NCI-H2107 treated with DMSO at 0.1 percent for 48 hours (cell line): ENCODE results near the gene E4F1.

Experiments used
- DNase-seq: peaks from one replicate; lab custom pipeline; 2025; ENCODE audit not compliant: unreplicated experiment; lab: John Stamatoyannopoulos, UW

Gene E4F1

GRCh38 chr16:2206420-2206779, 17.0 kb upstream of the E4F1 start:
- DNase-seq = no peak

GRCh38 chr16:2206780-2207433, 16.5 kb upstream of the E4F1 start:
- peak; percentile 19 for DNase-seq

- DNase-seq = no peak
Observed at GRCh38 chr16:2207872-2208271, 15.5 kb upstream of the E4F1 start.

GRCh38 chr16:2208308-2208707, 15.1 kb upstream of the E4F1 start:
- peak; percentile 70 for DNase-seq

- DNase-seq = no peak
Observed at GRCh38 chr16:2208772-2209171, 14.6 kb upstream of the E4F1 start.

- no peak for DNase-seq
Observed at GRCh38 chr16:2209258-2210008, 14.0 kb upstream of the E4F1 start.

- DNase-seq = no peak
Observed at GRCh38 chr16:2210009-2210332, 13.4 kb upstream of the E4F1 start.

- DNase-seq = no peak
Observed at GRCh38 chr16:2210386-2211365, 12.7 kb upstream of the E4F1 start, which contains the start of gene BRICD5. BRICD5 (minus strand) TSS chr16:2210863; CDS start chr16:2210833, 30 bp downstream.

GRCh38 chr16:2211923-2212347, 11.5 kb upstream of the E4F1 start:
- no peak for DNase-seq

- no peak for DNase-seq
Observed at GRCh38 chr16:2212362-2213324, 10.7 kb upstream of the E4F1 start.

- no peak for DNase-seq
Observed at GRCh38 chr16:2213817-2214718, 9.3 kb upstream of the E4F1 start.

- DNase-seq = no peak
Observed at GRCh38 chr16:2214719-2214968, 8.7 kb upstream of the E4F1 start, which contains the start of gene PGP. PGP (minus strand) TSS chr16:2214840; CDS start chr16:2214777, 63 bp downstream.

- DNase-seq = no peak
Observed at GRCh38 chr16:2216330-2216729, 7.1 kb upstream of the E4F1 start.

GRCh38 chr16:2223942-2224486, 623 bp downstream of the E4F1 start:
- no peak for DNase-seq

GRCh38 chr16:2226245-2226793, 2.9 kb downstream of the E4F1 start:
- no peak for DNase-seq

- no peak for DNase-seq
Observed at GRCh38 chr16:2226918-2227317, 3.5 kb downstream of the E4F1 start.

GRCh38 chr16:2228161-2228824, 4.9 kb downstream of the E4F1 start:
- no peak for DNase-seq

GRCh38 chr16:2229091-2229490, 5.7 kb downstream of the E4F1 start:
- no peak for DNase-seq
